SH-SY5Y (cell line): ENCODE measurements around the gene FAM25A.

ENCODE experiments used
- GATA2 ChIP-seq: IDR thresholded peaks from 2 replicates; pipeline ENCODE4 v1.6.1; 2011; ENCODE audit warnings: mild to moderate bottlenecking, low read depth, low read length
- GATA3 ChIP-seq: IDR thresholded peaks from 2 replicates; pipeline ENCODE4 v1.6.1; 2011; ENCODE audit warnings: low read depth, mild to moderate bottlenecking, low read length, moderate library complexity

GRCh38 chr10:87054373-87055295, 34.5 kb downstream of the FAM25A start:
- TF ChIP-seq GATA2 = no peak
- no peak for TF ChIP-seq GATA3
